ENCODE results near the gene ASPG. TPM values are rescaled to one million over a fixed set of nuclear protein-coding genes. Genes with fewer than 3 reads are reported as not detected.

ASPG gene
- total RNA-seq, 1 donor from 2014 or later = not detected

DNA sequence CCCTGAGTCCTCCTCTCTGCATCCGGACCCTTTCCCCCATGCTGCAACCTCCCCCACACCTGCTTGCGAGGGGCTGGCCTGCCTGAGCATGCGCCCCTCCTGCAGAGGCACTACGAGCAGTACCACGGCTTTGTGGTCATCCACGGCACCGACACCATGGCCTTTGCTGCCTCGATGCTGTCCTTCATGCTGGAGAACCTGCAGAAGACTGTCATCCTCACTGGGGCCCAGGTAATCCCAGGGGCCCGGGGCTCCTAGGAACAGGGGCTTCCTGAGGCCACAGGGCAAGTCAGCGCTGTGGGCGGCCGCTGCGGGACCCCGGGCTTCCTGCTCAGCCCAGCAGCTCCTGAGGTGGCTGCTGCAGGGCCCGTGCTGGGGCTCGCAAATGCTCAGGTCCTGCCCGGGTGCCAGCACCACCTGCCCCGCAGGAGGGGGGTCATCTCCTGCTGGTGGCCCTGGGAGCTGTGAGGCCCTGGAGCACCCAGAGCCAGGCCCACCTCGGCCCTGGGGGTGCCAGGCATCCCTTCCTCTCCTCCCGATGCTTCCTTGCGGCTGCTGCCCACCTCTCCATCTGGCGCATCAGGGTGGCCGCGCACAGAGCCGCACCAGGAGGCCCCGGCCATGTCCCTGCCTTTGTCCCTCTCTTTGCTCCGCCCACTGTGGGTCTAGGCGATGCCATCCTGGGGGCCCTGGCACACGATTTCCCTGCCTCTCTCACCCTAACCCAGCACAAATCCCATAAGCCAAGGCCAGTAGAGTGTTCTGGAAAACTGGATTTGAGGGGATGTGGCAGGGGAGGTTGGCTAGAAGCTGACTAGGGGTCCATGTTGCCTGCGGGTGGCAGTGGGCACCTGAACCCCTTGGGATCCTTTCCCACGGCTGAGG, 10.2 kb downstream of the ASPG start:
- DNase-seq (ENCODE audit: extremely low spot score, unreplicated experiment) = no peak
- Mint-ChIP-seq H3K36me3 (no peaks in the 10 kb centered on the region), H3K27ac (no peak overlapping the region), H3K4me3 (no peak overlapping the region), H3K4me1 (ENCODE audit: unreplicated experiment) (peaks cover 4% of the 10 kb centered on the region), H3K27me3 (peaks cover 3% of the 10 kb centered on the region), H3K9me3 (no peaks in the 10 kb centered on the region)
- TF ChIP-seq, protein P1, sequence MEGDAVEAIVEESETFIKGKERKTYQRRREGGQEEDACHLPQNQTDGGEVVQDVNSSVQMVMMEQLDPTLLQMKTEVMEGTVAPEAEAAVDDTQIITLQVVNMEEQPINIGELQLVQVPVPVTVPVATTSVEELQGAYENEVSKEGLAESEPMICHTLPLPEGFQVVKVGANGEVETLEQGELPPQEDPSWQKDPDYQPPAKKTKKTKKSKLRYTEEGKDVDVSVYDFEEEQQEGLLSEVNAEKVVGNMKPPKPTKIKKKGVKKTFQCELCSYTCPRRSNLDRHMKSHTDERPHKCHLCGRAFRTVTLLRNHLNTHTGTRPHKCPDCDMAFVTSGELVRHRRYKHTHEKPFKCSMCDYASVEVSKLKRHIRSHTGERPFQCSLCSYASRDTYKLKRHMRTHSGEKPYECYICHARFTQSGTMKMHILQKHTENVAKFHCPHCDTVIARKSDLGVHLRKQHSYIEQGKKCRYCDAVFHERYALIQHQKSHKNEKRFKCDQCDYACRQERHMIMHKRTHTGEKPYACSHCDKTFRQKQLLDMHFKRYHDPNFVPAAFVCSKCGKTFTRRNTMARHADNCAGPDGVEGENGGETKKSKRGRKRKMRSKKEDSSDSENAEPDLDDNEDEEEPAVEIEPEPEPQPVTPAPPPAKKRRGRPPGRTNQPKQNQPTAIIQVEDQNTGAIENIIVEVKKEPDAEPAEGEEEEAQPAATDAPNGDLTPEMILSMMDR (conservative IDR thresholded peaks at IDR 0.05) = no peak

DNA sequence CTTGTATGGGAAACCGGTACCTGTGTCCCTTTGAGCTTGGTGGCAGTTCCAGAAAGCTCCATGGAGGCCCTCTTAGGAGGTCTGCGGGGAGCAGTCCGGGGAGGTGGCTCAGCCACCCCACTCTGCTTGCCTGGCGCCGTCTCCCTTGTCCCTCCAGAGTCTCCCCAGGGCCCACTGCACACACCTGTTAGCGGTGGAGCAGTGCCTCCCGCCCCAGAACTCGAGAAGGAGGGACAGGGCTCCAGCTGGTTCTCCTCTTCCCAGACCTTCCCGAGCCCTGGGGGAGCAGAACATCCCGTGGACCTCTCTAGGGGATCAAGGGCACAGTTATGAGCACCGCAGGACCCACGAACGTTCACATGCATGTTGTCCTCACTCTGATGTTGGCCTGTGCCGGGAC, 10.8 kb downstream of the ASPG start:
- DNase-seq (ENCODE audit: extremely low spot score, unreplicated experiment) = no peak
- H3K9me3 Mint-ChIP-seq = no peaks in the 10 kb centered on the region
- H3K27ac Mint-ChIP-seq = no peak overlapping the region
- H3K27me3 Mint-ChIP-seq = peaks cover 3% of the 10 kb centered on the region
- TF ChIP-seq, protein P1 (conservative IDR thresholded peaks at IDR 0.05) = no peak
- H3K4me3 Mint-ChIP-seq = no peak overlapping the region
- no peaks in the 10 kb centered on the region for H3K36me3 Mint-ChIP-seq
- peaks cover 4% of the 10 kb centered on the region for H3K4me1 Mint-ChIP-seq (ENCODE audit: unreplicated experiment)

DNA sequence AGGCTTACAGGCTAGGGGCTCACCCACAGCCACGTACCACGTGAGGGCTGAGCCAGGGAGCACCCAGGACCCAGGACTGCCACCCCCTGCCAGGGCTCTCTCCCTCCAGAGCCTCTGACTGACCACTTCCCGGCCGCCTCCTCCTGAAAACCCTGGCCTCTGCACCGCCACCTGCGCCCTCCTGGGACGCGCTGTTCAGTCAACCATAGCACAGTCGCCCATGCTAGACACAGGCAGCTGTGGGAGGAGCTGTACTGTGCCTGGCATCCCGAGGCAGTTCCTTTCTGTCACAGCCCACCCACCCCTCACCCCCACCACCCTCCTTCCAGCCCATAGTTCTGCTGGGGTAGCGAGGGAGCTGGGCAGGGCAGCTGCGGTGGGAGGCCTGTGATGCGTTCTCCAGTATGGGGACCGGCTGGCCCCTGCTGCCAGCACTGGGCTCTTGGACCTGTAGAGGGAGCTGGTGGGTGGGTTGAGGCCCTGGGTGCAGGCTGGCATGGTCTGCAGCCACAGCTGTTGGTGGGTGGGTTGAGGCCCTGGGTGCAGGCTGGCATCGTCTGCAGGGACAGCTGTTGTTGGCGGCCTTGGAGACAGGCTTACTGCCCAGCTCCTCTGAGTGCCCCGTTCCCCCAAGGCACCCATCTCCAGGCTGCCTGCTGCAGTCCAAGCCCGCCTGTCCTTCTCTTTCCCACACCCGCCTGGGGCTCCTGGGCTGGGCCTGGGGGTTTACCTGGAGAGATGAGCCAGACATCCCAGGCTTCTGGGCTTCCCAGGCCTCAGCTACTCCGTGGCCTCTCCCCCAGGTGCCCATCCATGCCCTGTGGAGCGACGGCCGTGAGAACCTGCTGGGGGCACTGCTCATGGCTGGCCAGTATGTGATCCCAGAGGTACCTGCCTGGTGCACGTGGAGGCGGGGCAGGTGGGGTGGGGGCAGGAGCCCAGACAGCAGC, 11.5 kb downstream of the ASPG start:
- no peak overlapping the region for H3K4me3 Mint-ChIP-seq
- no peak overlapping the region for H3K27ac Mint-ChIP-seq
- no peak for DNase-seq (ENCODE audit: extremely low spot score, unreplicated experiment)
- TF ChIP-seq, protein P1 (conservative IDR thresholded peaks at IDR 0.05) = peak; percentile 30
- no peaks in the 10 kb centered on the region for H3K36me3 Mint-ChIP-seq
- peaks cover 3% of the 10 kb centered on the region for H3K27me3 Mint-ChIP-seq
- peaks cover 4% of the 10 kb centered on the region for H3K4me1 Mint-ChIP-seq (ENCODE audit: unreplicated experiment)
- H3K9me3 Mint-ChIP-seq = no peaks in the 10 kb centered on the region

DNA sequence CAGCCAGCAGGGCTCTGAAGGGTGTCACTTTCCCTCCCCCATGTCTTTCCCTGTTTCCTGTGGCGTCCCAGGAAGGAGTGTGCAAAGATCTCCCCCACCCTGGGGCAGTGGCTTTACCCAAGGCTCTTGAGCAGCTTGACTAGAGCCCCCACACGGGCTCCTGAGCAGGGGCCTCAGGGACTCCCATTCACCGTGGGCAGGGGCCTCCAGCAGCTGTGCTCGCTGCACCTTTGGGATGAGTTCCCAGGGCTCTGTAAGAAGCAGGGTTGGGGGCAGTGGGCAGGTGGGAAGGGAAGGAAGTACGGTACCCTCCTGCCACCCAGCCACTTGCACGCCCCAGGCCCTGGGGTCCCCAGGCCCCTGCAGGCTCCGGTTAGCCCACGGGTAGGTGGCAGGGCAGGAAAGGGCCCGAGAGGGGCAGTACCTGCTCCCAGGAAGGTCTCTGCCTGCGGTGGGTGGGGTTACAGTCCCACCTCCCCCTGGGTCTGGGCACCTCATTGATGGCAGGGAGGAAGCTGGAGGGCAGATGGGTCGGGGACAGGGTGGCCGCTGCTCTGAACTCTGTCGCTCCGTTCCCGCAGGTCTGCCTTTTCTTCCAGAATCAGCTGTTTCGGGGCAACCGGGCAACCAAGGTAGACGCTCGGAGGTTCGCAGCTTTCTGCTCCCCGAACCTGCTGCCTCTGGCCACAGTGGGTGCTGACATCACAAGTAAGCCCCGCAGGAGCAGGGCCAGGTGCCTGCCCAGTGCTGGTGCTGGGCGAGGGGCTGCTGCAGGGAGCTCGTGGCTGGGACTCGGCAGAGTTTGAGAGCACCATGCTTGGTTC, 13.0 kb downstream of the ASPG start:
- H3K27ac Mint-ChIP-seq = no peak overlapping the region
- TF ChIP-seq, protein P1 (conservative IDR thresholded peaks at IDR 0.05) = no peak
- no peaks in the 10 kb centered on the region for H3K36me3 Mint-ChIP-seq
- DNase-seq (ENCODE audit: extremely low spot score, unreplicated experiment) = no peak
- H3K9me3 Mint-ChIP-seq = no peaks in the 10 kb centered on the region
- no peak overlapping the region for H3K4me3 Mint-ChIP-seq
- peaks cover 4% of the 10 kb centered on the region for H3K4me1 Mint-ChIP-seq (ENCODE audit: unreplicated experiment)
- H3K27me3 Mint-ChIP-seq = peaks cover 3% of the 10 kb centered on the region
